Measurements from ENCODE around the gene HSP90AB1.

The HSP90AB1 gene

GRCh38 chr6:44246663-44247337, at the start of gene HSP90AB1:
Gene HSP90AB1, plus strand, starts transcription at chr6:44247101. Its CDS starts 1,529 bp downstream, at chr6:44248630.
- peak; percentile 85 for DNase-seq (ENCODE audit: low read depth)

DNA sequence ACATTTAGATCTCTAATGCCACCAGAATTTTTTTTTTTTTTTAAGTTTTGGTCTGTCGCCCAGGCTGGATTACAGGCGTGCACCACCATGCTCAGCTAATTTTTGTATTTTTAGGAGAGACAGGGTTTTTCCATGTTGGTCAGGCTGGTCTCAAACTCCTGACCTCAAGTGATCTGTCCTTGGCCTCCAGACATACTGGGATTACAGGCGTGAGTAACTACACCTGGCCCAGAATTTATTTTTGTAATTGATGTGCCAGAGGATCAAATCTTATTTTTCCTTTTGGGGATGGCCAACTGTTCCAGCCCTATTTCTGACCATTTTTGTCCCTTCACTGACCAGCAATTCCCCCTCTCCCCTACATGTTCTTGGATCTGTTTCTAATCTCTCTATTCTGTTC, 48.2 kb upstream of the HSP90AB1 start:
- DNase-seq (ENCODE audit: low read depth) = no peak

GRCh38 chr6:44199883-44200282, 47.0 kb upstream of the HSP90AB1 start:
- no peak for DNase-seq (ENCODE audit: low read depth)

- DNase-seq (ENCODE audit: low read depth) = no peak
These were observed 45.7 kb upstream of the HSP90AB1 start for GRCh38 chr6:44201200-44201599.

DNA sequence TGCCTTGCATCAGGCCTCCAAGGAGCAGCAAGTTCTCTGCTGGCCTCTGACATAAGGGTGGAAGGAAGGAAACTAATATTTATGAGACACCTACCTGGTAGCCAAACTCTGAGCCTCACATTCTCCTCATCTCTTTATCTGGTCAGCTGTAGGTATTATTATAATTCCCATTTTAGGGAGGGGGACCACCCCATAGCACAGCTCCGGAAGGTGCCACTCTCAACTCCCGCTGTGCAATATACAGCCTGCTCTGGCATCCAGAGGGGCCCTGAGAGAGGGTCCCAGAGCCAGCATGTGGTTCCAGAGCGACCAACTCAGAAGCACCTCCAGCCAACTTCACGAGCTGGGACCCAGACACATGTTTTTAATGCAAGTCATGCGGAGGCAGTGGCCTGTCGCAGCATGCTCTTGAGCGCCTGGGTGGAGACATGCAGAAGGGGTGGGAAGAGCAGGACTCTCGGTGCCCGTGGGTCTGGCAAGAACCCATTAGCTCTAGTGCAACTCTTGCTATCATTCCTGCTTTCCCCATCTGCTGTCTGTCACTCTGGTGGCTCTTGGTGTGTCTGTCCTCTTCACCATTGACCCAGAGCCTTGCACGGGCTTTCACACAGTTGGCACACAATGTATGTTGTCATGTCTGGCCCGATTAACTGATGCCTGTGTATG, 45.1 kb upstream of the HSP90AB1 start:
- DNase-seq (ENCODE audit: low read depth) = no peak

DNA sequence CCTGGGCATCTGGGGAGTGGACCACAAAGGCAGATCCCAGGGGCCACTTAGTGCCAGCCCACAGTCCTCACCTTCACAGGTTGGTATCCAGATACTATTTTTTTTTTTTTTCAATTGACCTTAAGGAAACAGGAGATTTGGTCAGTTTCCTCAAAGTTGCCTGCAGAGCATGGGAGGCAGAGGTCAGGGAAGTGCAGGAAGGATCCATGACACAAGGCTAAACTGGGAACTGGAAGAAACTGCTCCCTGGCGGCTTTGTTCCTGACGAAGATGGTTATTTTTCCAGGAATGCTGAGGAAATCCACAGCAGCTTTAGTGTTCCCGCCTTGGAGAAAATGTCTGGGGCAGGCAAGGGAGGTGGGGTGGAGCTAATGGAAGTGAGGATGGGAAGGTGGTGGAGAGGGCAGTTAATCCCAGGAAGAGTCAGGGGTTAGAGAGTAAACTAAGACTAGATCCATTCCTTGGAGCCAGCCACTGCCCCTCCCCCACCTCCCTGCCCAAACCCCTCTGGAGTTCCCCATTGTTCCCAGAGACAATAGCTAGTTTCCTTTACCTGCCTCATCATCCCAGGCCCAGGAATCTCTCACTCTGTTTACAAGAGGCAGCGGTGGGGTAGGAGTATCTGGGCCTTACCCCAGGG, 44.4 kb upstream of the HSP90AB1 start:
- no peak for DNase-seq (ENCODE audit: low read depth)

DNA sequence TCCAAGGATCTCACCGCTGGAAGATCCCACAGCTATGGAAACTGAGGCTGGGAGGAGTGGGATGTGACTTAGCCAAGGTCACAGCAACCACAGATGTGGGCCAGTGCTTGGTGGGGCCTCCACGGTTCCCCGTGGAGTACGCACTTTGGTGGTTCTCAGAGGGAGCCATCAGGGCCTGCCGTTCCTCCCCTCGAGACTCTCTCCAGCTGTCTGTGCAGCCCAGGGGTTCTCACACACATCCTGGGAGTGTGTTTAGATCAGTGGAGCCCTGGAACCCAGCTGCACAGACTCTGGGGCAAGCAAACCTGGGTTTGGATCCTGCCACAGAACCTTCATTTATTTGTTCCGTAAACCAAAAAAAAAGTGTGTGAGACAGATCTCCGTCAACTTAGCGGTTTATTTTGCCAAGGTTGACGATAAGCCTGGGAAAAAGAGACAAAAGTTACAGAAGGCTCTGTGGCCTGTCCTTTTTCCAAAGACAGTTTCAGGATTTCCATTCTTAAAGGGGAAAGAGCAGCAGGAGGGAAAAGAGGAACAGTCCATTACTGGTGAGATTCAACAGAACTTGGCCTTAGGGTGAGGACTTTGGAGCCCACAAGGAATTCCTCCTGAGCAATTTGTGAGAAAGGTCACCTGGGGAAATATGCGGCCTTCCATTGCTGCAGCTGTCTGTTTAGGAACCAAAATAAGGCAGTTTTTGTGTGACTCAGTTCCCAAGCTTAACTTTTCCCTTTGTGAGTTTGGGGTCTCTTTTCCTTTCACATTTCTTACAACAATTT, 43.7 kb upstream of the HSP90AB1 start:
- no peak for DNase-seq (ENCODE audit: low read depth)

- no peak for DNase-seq (ENCODE audit: low read depth)
These were observed 42.9 kb upstream of the HSP90AB1 start for GRCh38 chr6:44203955-44204354.

- DNase-seq (ENCODE audit: low read depth) = no peak
These were observed 38.9 kb upstream of the HSP90AB1 start for GRCh38 chr6:44207966-44208365.

DNA sequence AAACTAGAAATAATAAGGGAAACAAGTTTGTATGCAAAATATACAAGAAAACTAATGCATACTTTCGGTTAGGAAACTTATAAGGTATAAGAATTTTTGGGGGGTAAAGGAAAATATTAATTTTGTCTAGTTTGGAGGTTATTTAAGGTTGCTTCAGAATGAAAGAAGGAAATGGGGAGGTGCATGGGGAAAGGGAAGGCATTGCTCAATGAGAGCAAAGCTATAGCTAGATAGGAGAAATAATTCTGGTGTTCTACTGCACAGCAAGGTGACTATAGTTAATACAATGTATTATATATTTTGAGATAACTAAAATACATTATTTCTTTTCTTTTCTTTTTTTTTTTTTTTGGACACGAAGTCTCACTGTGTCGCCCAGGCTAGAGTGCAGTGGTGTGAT, 35.6 kb upstream of the HSP90AB1 start:
- DNase-seq (ENCODE audit: low read depth) = no peak

DNA sequence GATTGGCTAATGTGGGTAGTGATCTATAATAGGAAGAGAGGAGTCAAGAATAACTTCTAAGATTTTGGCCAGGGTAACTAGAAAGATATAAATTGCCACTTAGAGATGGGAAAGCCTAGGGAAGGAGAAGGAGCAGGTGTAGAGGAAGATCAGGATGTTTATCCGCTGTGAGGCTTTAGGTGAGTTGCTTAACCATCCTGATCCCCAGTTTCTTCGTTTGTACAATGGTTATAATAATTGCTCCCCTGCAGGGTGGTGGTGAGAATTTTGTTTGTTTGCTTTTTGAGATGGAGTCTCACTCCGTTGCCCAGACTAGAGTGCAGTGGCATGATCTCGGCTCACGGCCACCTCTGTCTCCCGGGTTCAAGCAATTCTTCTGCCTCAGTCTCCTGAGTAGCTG, 32.6 kb upstream of the HSP90AB1 start:
- no peak for DNase-seq (ENCODE audit: low read depth)

GRCh38 chr6:44216677-44217331, 30.1 kb upstream of the HSP90AB1 start, which contains the start of gene MYMX:
Gene MYMX, plus strand, starts transcription at chr6:44216926. Its CDS starts 546 bp downstream, at chr6:44217472.
- DNase-seq (ENCODE audit: low read depth) = no peak

DNA sequence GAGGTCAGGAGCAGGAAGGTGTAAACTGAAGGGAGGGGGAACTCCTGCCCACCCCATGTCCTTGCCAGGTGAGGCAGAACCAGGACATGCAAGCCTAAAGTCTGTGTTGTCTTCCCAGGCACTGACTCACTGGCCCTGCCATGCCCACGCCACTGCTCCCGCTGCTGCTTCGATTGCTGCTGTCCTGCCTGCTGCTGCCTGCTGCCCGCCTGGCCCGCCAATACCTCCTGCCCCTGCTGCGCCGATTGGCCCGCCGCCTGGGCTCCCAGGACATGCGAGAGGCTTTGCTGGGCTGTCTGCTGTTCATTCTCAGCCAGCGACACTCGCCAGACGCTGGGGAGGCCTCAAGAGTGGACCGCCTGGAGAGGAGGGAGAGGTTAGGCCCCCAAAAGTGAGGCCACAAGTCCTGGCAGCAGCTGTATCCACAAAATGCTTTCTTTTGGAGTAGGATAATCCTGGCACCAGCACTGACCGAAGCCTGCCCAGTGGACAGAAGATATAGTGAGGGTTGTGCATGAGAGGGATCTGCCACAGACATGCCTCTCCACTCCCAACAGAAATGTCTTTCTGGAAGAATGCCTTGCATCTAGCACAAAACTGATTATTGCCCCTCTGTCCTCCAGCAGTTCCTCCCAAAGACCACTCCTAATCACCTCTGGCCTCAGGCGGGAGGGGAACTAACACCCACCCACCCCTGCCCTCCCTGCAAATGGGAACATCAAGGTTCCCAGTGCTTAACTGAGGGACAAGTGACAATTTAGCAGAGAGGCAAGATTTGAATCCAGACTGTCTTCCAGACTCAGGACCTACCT, 29.4 kb upstream of the HSP90AB1 start:
- DNase-seq (ENCODE audit: low read depth) = no peak

DNA sequence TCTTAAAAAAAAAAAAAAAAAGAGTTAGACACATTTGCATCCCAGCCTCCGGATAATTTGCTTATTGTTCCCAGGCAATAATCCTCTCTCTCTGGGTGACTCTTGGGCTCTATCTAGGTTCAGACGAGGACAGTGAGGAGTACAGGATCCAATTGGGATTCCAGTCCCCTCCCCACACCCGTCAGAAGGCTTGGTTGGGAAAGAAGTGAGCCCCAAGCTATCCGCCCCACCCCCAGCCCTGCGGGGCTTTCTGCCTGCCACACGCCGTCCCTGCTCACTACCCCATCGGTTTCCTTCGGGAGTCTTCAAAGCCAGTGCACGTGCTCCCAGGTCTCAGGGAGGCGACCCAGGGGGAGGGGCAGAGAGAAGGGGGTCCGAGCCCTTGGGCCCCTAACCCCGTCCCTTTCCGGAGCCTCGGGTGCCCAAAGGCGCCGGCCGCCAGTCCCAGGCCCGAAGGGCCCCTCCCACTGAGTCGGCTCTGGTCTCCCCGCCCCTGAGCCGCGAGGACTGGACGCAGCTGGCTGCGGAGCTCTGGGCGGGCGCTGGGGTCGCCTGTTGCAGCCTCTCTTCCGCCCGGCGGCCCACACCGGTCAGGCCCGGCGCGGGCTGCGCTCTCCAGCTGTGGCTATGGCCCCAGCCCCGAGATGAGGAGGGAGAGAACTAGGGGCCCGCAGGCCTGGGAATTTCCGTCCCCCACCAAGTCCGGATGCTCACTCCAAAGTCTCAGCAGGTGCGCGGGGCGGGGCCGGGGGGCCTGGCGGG, 27.7 kb upstream of the HSP90AB1 start:
- DNase-seq (ENCODE audit: low read depth) = no peak

GRCh38 chr6:44219815-44220784, 26.8 kb upstream of the HSP90AB1 start:
- DNase-seq (ENCODE audit: low read depth) = no peak

DNA sequence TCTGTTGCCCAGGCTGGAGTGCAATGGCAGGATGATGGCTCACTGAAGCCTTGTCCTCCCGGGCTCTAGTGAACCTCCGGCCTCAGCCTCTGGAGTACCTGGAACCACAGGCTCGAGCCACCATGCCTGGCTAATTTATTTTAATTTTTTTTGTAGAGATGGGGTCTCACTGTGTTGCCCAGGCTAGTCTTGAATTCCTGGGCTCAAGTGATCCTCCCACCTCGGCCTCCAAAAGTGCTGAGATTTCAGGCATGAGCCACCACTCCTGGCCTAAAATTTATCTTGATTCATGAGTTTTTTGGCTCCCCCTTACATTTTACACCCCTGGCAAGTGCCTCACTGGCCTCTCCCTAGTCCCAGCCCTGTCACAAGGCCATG, 26.0 kb upstream of the HSP90AB1 start:
- no peak for DNase-seq (ENCODE audit: low read depth)

DNA sequence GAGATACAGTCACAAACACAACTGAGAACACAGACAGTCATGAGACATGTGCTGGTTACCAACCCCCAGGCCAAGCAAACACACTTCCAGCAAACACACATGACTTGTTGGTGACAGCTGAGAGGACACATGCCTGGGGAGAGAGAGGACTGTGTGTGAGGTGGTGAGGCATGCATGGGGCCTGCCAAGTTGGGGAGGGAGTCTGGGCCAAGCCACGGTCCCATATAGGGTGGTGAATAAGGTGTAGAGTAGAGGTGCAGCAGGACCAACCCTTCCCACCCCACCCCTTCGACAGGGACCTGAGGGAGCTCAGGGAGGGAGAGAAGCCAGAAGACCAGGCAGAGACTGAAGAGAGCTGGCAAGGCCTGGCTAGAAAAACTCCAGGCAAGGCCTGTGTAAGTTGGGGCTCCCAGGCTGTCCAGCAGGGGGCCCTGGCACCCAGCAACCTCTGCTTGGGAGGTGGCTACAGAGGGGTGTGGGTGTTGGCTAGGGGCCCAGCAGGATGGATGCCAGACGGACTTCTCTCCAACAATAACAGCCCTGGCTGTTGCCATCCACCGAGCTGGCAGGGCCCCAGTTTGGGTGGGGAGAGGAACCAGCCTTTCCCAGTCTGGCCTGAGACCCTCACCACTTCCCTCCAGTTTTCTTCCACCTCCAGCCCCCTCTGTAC, 25.5 kb upstream of the HSP90AB1 start:
- DNase-seq (ENCODE audit: low read depth) = peak; percentile 36

- DNase-seq (ENCODE audit: low read depth) = no peak
These were observed 25.0 kb upstream of the HSP90AB1 start for GRCh38 chr6:44221961-44222335.
